NCI-H69 (cell line): ENCODE results near the gene FOXN4.

ENCODE experiments used
- DNase-seq: peaks from one replicate; lab custom pipeline; 2025; lab: John Stamatoyannopoulos, UW

Gene FOXN4

DNA sequence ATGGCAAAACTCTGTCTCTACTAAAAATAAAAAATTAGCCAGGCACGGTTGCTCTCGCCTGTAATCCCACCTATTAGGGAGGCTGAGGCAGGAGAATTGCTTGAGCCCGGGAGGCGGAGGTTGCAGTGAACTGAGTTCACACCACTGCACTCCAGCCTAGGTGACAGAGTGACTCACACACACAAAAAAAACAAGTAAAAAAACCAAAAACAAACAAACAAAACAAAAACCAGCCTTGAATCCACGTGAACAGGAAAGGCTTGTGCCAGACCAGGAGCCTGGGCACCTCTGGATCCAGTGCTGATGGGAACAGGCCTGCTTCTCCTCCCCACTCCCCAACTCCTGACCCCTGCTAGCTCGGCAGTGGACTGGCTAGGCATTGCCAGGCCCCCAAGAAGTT lies 3.5 kb downstream of the FOXN4 start:
- no peak for DNase-seq

DNA sequence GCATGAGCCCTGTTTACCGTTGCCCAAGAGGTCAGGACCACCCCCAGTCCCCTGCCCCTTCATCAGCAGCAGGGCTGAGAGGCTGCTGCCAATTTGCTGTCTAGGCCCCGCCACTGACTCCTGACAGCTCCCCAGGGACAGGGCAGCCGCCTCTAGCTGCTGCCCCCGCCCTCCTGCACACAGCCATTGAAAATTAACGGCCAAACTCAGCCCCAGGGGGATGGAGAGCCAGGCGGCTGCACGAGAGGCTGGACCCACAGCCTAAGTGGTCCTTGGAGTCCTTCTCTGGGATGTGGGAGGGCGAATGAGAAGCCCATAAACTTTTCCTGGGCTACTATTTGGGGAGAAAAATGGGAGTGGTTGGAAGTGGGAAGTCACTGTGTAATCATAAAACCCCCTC lies 4.6 kb downstream of the FOXN4 start:
- DNase-seq, result peak; percentile 97

DNA sequence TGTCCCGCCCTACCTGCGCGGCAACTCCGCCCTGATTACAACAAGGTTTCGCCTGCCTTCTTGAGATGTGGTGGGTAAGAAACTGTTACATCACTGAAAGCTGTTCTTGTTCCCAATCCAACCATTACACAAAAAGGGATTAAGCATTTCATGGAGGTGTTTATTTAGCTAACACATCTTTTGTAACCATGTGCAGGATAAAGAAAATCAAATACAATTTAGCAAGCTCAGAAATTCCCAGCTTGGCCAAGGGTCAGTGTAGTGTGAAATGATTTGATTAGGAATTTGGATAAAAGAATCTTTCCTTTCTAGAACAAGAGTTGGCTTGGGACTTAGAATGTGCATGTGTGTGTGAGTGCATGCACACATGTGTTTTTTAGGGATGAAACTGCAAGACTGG lies 6.3 kb downstream of the FOXN4 start:
- no peak for DNase-seq

DNA sequence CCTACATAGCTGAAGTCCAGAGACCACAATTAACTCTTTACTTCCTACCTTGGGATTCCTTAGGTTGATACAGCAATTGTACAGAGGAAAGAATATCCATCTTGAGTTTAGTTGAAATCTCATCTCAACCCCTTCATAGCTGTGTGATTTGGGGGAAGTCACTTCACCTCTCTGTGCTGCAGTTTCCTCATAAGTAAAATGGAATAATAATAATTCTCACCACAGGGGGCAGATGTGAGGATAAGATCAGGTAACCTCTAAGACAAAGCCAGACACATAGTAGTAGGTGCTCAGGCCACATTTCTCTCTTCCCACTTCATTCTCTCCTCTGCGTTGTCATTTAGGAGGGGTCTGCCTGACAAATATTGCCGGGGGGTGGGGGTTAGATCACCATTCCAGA lies 6.7 kb downstream of the FOXN4 start:
- peak; percentile 46 for DNase-seq

DNA sequence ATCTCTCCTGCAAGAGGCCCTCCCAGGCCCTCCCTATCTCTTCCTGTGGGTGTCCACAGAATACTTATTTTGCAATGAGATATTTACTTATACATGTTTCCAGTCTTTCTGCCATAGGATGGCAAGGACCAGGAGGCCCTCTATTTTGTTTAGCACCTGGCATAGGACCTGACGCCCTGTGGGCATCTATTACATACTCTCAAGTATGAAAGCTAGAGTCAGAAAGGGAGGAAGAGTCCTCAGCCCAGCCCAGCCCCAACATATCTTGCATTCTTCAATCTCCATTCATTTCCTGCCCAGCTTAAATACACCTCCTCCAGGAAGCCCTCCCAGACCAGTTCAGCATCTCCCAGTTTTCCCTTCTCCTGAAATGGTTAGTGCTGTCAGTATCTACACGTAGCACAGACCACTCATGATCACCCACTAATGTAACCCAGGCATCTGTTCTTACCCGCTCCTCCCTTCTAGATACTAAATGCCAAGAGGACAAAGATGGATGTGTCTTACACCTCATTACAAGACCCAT lies 7.4 kb downstream of the FOXN4 start:
- DNase-seq, result peak; percentile 25

DNA sequence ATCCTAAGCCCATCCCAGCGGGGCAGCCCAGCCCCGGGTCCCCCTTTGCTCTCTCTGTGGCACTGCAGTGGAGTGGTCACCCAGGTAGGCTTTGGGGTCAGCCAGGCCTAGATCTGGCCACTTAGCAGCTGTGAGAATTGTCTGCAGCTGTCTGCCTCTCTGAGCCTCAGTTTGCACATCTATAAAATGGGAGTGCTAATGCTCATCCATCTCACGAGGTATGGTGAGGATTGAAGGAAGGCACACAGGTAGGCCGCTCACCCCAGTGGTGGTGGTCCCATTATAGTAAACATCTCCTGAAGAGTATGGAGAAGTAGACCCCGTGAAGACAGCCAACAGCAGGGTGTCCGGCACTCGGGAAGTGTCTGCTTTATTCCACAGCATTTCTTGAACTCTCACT lies 9.2 kb downstream of the FOXN4 start:
- no peak for DNase-seq

DNA sequence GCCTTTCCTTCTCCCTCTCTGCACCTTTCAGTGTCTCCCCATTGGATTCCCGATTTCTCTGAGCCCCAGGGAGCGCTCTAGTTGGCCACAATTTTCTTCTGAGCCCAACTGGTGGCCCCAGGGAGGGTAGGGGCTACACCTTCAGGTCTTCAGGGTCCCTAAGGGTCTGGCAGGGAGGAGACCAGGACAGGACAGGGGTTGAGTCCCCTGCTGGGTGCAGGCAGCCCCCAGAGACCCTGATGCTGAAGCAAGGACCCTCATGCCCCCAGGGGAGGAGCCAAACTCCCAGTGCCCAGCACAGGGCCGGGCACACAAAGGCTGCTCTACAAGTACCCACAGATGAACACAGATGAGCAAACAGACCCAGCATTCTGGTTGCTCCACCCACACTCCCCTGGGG lies 12.7 kb downstream of the FOXN4 start:
- no peak for DNase-seq

DNA sequence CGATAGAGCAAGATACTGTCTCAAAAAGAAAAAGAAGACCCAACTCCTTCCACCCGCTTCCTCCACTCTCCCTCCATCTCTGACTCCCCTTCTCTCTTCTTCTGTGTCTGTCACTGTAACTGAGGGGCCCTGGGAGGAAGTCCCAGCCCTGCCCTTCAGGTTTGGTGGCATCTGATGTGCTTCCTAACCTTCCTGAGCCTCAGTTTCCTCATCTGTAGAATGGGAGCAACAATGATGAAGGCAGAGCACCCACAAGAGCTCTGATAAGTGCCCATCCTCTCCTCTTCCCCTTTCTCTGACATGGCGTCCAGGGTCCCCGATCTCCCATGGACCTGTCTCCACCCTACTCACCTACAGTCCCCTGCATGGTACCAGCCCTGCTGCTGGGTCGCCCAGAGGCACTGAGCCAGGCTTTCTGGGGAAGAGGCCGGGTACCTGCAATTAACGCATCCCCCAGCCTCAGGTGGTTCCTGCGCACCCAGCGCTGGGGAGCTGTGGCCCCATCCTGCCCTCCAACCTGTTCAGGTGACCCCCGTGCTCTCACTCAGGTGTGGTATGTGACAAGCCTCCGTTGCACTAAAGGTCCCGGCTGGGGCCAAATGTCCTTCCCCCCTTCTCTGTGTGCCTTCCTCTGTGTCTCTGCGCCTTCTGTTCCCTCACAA lies 13.2 kb downstream of the FOXN4 start:
- DNase-seq, result no peak

DNA sequence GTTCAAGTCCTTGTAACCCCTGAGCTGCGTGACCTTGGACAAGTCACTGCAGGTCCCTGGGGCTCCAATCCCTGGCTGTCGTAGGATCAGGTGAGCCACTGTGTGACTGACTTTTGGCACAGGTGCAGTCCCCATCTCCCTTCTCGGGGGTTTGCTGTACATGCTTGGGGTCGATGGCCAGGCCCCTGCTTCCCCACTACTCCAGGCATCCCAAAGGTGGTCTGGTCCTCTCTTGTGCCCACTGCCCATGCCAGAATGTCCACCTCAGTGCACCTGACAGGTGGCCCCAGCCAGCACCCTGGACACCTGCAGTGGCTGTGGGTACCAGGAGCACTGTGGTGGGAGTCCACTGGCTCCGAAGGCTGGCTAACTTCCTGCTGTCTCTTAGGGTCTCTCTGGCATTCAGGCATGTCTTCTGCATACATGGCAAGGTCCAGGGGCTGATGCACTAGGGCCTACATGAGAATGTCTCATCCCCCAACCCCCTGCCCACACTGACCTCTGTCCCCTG lies 14.7 kb downstream of the FOXN4 start:
- no peak for DNase-seq

DNA sequence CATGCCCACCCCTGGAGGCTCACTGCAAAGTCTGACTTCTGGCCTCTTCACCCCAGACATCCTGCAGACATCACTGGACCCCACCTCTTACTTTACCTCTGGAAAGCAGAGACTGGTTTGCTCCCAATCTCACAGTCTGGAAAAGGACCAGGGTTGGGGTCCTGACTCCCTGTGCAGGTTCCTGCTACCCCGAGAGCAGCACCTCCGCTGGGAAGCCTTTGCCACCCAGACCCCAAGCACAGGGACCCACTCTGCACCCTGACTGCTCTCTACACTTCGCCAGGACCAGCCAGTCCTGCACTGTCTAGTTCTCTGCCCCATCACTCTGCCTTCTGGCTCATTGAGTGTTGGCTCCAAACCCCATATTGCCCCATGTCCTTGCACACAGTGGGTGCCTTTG lies 16.0 kb downstream of the FOXN4 start:
- no peak for DNase-seq

DNA sequence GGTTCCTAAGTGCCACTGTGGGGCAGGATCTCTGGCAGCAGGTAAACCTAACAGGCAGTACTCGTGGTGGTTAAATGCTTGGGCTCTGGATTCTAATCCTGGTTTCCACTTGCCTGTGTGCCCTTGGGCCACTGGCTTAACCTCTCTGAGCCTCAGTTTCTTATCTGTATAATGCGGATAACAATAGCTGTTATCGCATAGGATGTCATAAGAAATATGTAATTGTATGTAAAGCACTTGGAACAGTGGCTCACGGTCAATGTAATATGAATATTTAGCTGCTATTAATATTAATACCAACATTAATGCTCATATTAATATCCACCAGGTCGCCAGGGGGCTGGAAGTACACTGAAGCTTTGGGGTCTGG lies 16.8 kb downstream of the FOXN4 start:
- no peak for DNase-seq

DNA sequence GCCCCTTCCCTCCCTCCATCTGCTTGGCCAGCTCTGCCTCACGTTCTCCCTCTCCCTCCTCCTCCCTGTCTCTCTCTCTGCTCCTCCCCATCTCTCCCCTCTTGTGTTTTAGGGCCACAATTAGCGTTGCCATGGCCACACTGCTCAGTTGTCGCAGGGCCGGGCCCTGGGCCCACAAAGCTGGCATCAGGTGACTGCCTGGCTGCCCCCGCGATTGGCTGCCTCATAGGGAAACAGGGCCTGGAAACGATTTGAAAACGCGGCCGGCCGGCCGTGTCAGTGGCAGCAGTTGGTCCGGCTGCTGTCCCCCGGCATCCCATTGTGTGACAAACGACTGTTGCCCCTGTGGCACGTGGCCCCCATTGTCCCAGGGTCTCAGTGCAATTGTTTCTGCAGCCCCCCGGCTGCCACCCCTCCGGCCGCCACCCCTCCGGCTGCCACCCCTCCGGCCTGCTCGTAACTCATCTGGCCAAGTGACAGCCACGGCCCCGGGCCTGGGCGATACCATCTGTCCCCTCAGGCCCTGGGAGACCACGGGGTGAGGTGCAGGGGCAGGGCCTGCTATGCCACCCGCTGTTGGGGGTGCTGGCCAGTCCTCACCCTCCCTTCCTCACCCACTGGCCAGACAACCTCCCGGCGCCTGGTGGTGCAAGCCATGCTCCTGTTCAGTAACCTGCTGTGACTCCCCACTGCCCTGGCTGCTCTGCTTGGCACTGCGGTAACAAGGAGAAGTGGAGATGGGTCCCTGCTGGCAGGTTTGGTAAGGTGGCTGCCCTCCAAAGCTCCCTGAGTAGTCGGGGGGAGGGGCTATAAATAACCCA lies 17.4 kb downstream of the FOXN4 start:
- DNase-seq, result peak; percentile 99

DNA sequence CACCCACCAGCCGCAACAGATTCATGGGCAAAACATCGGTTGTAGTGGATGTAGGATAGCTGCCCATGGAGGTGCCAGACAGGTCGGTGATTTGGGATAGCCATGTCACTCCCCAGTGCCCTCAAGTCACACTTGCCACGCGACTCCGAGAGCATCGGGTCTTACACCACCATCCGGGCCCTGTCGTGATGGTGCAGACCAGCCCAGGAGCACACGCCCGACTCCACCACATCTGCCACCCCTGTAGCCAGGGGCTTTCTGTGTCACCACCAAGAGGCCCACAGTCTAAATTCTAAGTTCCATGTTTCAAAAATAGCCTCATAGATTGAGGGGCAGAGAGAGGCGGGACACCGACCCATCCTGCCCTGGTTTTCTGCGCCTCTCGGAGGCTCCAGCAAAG lies 18.0 kb downstream of the FOXN4 start:
- no peak for DNase-seq

DNA sequence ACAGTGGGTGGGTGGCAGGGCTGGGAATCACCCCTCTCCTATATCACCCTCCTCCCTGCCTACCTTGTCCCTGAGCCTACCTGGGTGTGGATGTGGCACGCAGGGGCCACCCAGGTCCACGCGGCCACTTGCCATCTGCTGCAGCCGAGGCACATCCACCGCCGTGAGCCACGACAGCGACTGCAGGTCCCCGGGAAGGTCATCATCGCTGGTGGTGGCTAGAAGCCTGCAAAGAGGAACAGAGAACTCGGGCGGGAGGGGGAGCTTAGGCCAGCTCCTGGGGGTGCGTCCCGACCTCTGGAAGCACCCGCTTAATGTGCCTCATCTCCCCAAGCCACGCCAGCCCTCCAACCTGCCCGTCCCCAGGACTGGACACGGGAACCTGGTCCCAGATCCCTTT lies 19.0 kb downstream of the FOXN4 start:
- no peak for DNase-seq

DNA sequence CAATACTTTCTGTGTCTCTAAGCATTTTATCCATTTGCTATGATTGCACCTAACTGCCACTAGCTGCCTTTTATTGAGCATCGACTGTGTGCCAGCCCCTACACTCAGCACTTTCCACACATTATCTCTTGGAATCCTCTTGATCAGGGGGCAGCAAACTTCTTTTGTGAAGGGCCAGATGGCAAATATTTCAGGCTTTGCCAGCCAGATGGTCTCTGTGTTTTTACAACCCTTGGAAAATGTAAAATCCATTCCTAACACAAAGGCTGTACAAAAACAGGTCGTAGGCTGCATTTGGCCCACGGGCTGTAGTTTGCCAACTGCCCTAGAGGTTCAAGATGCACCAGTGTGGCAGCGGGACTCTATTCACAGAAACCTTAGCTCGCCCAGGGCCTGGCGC lies 19.5 kb downstream of the FOXN4 start:
- DNase-seq, result peak; percentile 86

DNA sequence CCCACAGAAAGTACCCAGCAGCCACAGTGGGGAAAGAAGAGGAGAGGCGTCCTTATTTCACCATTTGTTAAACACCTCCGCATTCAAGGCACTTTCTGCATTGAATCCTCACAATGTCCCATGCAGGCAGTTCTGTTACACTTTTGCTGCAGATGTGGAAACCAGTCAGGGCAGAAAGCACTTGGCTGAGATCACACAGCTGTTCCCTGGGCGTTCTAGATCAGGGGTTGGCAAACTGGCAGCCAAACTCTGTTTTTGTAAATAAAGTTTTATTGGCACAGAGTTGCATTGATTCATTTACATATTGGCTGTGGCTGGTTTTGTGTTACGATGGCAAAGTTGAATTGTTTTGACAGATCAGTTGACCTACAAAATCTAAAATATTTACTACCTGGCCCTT lies 20.1 kb downstream of the FOXN4 start:
- peak; percentile 26 for DNase-seq

DNA sequence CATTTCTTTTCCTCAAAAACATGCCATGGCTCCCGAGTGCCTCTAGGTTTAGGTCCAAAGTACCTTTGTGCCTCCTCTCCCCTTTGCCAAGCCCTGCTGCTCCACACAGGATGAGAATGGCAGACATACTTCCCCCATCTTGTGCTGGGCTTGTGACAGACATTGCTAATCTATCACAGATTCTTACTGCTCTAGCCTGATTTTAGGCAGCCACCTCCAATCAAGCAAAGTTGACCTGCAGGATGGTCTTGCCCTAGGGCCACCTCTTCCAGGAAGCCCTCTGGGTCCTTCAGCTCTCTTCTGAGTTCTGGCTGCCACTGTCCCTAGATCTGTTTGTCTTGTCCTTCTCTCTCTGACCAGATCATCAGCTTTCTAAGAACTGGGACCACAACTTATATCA lies 20.5 kb downstream of the FOXN4 start:
- DNase-seq, result no peak

DNA sequence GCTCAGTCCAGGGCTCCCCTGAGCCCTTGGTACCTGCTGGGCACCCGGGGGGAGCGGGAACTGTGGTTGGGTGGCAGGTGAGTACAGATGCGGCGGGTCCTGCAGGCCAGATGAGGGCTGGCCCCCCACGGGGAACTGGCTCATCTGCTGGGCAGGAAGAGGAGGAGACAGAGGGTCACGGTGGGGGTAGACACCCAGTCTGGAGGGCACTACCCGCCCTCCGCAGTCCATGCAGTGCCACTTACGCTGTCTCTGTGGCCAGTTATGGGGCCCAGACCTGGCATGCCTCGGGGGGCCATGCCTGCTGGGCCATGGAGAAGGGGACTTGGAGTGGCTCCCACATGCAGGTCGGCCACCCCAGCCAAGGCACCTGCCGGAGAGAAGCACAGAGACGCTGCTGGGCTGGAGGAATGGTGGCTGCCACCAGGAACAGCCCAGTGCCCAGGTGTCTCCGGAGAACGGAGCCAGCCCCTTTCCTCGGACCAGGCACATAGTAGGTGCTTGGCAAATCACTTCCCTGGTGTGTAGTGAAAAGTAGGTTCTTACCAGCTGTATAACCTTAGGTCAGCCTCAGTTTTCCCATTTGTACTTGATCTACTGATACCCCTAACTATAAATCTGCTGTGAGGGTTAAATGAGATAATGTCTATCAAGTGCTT lies 21.1 kb downstream of the FOXN4 start:
- no peak for DNase-seq

DNA sequence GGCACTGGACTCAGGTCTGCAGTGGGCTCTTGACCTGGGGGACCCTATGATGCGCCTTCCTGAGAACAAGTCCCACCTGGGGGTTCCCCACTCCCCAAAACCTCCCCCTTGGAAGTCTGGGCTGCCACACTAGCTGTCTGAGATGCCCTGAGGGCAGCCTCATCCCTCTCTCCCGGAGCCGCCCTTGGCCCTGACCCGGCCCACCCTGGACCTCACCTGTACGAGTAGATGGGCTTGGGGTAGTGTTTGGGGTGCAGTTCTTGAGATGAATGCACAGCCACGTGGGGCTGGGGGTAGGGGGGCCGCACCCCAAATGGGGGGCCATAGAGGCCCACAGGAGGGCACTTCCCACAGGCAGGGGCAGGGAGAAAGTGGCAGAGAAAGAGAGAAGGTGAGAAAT lies 21.9 kb downstream of the FOXN4 start:
- no peak for DNase-seq

DNA sequence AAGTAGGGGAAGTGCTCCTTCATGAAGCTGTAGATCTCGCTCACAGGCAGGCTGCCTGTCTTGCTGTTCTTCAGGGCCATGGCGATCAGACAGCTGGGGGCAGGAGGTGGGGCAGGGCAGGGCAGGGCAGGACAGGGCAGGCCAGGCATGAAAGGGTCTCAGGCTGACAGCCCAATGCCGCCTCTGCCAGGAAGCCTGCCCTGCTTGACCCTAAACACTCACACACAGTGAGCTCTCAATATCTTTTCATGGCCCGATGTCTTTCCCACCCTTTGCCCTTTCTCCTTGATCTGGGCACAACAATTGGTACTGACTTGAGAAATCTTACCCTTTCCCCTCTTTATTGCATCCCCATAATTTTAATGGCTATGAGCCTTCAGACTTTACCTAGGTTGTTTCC lies 22.4 kb downstream of the FOXN4 start:
- no peak for DNase-seq

DNA sequence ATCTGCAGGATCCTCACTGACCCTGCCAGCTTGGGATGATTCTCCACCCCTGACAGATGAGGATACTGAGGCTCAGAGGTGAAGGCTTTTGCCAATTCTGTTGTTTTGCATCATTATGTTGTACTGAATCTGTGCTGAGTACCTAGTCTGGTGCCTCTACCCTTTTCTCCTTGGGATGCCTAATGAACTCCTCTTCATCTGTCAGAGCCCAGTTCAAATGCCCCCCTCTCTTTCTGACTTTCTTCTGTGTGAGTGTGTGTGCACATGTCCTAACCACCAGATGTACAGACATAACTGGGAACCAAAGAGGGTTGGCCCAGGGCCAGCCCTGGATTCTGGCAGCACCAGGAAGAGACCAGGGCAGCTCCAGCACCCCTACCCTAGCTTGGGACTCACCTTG lies 22.8 kb downstream of the FOXN4 start:
- DNase-seq, result no peak

DNA sequence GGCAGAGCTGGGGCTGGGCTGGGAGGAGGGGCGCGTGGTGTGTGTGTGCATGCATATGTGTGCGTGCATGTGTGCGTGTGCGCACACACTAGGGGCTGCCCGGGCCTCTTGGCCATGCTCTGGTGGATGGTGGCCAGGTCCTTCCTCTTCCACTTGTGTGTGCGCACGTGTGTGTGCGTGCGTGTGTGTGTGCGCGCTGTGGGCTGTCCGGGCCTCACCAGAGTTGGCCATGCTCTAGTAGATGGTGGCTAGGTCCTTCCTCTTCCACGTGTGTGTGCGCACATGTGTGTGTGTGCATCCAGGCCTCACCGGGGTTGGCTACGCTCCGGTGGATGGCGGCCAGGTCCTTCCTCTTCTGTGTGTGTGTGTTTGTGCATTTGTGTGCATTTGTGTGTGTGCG lies 24.7 kb downstream of the FOXN4 start:
- no peak for DNase-seq

DNA sequence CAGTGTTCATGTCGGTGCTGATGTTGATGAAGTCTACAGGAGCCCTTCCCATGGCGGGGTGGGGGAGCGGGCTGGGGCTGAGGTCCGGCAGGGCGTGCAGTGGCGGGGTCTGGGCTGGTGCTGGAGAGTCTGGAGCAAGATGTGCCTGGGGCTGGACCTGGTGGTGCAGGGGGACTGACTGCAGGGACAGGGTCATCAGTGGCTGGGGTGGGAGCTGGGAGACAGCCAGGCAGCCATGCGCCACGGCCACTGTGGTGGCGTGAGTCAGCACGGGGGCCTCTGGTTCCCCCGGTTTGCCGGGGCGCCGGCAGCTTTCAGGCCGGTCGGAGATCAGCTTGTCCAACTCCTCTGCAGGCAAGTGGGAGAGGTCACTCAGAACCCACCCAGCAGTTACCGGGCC lies 27.6 kb downstream of the FOXN4 start:
- no peak for DNase-seq
